ENCODE data around the gene SLC12A9.
A peak's percentile ranks its signal among the peaks of the same experiment; 100 is the strongest.

The SLC12A9 gene

DNA sequence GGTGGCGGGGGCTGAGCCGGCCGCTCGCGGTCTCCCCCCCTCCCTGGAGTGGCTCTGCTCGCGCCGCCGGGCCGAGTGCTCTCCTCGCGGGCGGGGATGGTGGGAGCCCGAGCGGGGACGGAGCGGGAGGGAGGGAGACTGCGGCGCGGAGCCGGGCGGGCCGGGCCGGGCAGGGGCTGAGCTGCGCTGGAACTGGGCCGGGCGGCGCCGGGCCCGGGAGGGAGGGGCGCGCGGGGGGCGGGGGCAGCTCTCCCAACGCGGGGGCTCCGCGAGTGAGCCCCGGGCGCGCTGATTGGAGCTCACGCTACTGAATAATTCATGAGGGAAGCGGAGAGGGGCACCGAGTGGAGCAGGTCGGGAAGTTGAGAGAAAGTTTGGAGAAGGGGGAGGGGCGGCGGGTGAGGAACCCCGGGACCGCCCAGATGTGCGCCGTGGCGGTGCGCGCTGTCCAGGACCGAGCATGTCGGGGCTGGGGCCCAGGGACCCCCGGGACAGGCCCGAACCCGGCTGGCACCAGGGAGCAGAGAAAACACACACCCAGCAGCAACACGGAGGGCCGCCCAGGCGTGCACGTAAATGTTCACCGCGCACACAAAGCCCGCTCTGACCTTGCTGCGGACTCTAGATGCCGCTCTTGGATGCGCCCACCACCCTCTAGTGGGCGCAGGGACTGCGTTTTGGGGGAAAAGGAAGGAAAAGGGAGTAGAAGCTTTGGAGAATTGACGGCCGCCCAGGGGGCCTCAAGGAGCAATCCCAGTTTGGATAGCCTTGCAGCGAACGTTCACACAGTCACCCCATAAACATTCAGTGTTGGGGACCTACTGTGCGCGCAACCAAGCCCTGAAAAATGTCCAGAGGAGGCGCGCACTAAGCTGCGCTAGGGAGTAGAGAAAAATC, 24.9 kb upstream of the SLC12A9 start, which contains the start of gene EPHB4:
Gene EPHB4, minus strand, starts transcription at position 194 of the 897 bp plus-strand sequence. CDS start 493 bp downstream, outside the sequence.
- Histone ChIP-seq H3K27ac (replicated peaks) (no peak within 1 kb of the TSS), H3K27me3 (ENCODE audit: insufficient read depth, poor library complexity, severe bottlenecking) (peaks cover 51% of the 10 kb centered on the region), H3K4me3 (replicated peaks; ENCODE audit: insufficient read depth, low read length) (peak within 1 kb of the TSS; percentile 32)
- TF ChIP-seq GABPA (IDR thresholded peaks at IDR 0.05; ENCODE audit: low read depth) = no peak
- TF ChIP-seq, protein P1, sequence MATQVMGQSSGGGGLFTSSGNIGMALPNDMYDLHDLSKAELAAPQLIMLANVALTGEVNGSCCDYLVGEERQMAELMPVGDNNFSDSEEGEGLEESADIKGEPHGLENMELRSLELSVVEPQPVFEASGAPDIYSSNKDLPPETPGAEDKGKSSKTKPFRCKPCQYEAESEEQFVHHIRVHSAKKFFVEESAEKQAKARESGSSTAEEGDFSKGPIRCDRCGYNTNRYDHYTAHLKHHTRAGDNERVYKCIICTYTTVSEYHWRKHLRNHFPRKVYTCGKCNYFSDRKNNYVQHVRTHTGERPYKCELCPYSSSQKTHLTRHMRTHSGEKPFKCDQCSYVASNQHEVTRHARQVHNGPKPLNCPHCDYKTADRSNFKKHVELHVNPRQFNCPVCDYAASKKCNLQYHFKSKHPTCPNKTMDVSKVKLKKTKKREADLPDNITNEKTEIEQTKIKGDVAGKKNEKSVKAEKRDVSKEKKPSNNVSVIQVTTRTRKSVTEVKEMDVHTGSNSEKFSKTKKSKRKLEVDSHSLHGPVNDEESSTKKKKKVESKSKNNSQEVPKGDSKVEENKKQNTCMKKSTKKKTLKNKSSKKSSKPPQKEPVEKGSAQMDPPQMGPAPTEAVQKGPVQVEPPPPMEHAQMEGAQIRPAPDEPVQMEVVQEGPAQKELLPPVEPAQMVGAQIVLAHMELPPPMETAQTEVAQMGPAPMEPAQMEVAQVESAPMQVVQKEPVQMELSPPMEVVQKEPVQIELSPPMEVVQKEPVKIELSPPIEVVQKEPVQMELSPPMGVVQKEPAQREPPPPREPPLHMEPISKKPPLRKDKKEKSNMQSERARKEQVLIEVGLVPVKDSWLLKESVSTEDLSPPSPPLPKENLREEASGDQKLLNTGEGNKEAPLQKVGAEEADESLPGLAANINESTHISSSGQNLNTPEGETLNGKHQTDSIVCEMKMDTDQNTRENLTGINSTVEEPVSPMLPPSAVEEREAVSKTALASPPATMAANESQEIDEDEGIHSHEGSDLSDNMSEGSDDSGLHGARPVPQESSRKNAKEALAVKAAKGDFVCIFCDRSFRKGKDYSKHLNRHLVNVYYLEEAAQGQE (IDR thresholded peaks at IDR 0.05; ENCODE audit: insufficient replicate concordance, low read depth) = no peak
- TF ChIP-seq SPI1 (IDR thresholded peaks at IDR 0.05; ENCODE audit: borderline replicate concordance, low read depth) = no peak
- TF ChIP-seq, protein P2, sequence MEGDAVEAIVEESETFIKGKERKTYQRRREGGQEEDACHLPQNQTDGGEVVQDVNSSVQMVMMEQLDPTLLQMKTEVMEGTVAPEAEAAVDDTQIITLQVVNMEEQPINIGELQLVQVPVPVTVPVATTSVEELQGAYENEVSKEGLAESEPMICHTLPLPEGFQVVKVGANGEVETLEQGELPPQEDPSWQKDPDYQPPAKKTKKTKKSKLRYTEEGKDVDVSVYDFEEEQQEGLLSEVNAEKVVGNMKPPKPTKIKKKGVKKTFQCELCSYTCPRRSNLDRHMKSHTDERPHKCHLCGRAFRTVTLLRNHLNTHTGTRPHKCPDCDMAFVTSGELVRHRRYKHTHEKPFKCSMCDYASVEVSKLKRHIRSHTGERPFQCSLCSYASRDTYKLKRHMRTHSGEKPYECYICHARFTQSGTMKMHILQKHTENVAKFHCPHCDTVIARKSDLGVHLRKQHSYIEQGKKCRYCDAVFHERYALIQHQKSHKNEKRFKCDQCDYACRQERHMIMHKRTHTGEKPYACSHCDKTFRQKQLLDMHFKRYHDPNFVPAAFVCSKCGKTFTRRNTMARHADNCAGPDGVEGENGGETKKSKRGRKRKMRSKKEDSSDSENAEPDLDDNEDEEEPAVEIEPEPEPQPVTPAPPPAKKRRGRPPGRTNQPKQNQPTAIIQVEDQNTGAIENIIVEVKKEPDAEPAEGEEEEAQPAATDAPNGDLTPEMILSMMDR (IDR thresholded peaks at IDR 0.05; ENCODE audit: insufficient read depth, low read length) = no peak
- TF ChIP-seq POLR2AphosphoS5 (IDR thresholded peaks at IDR 0.05; ENCODE audit: low read depth) = no peak
- DNase-seq (ENCODE audit: low read depth in 1 of 2, low spot score in 1 of 2) = peak in 1 of 2 experiments; percentile 54

DNA sequence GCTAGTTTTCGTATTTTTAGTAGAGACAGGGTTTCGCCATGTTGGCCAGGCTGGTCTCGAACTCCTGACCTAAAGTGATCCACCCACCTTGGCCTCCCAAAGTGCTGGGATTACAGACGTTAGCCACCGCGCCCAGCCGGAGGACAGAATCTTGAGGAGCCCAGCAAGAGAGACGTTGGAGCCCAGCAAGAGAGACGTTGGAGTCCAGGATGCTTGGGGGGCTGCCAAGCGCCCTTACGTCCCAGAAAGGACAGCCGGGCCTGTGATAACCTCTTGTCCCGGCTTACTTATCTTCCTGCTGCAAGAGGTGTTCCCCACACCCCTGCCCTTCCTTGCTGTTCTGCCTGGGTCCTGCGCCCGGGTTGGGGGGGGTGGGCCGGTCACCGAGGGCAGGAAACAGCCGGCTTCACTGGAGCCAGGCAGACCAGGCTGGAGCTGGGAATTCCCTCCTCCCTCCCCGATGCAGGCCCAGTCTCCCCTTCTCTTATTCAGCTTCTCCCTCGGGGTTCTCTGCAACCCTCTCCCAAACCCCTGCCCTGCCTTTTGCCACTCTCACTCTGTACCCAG, 23.3 kb upstream of the SLC12A9 start:
- H3K4me3 ChIP-seq (replicated peaks; ENCODE audit: insufficient read depth, low read length) = no peak overlapping the region
- peaks cover 46% of the 10 kb centered on the region for H3K27me3 ChIP-seq (ENCODE audit: insufficient read depth, poor library complexity, severe bottlenecking)
- TF ChIP-seq POLR2AphosphoS5 (IDR thresholded peaks at IDR 0.05; ENCODE audit: low read depth) = no peak
- no peak for TF ChIP-seq SPI1 (IDR thresholded peaks at IDR 0.05; ENCODE audit: borderline replicate concordance, low read depth)
- no peak overlapping the region for H3K27ac ChIP-seq (replicated peaks)
- DNase-seq (ENCODE audit: low read depth in 1 of 2, low spot score in 1 of 2) = no peak

DNA sequence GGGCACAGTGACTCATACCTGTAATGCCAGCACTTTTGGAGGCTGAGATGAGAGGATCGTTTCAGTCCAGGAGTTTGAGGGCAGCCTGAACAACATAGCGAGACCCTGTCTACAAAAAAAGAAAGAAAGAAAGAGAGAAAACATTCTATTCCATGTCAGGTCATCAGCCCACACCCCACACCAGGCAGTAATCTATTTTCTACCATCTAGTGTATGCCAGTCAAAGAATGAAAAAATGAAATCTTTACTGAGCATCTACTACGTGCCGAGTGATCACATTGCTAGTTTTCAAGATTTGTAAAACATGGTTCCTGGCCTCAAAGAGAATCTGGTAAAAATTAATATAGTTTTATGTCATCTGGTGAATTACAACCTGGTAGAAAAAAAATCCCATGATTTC, 22.1 kb upstream of the SLC12A9 start:
- Histone ChIP-seq H3K4me3 (replicated peaks; ENCODE audit: insufficient read depth, low read length) (no peak overlapping the region), H3K27ac (replicated peaks) (no peak overlapping the region), H3K27me3 (ENCODE audit: insufficient read depth, poor library complexity, severe bottlenecking) (peaks cover 41% of the 10 kb centered on the region)
- TF ChIP-seq SPI1 (IDR thresholded peaks at IDR 0.05; ENCODE audit: borderline replicate concordance, low read depth) (no peak), POLR2AphosphoS5 (IDR thresholded peaks at IDR 0.05; ENCODE audit: low read depth) (no peak), GABPA (IDR thresholded peaks at IDR 0.05; ENCODE audit: low read depth) (no peak)
- TF ChIP-seq, protein P2 (IDR thresholded peaks at IDR 0.05; ENCODE audit: insufficient read depth, low read length) = no peak
- TF ChIP-seq, protein P1 (IDR thresholded peaks at IDR 0.05; ENCODE audit: insufficient replicate concordance, low read depth) = no peak
- DNase-seq (ENCODE audit: low read depth in 1 of 2, low spot score in 1 of 2) = no peak

DNA sequence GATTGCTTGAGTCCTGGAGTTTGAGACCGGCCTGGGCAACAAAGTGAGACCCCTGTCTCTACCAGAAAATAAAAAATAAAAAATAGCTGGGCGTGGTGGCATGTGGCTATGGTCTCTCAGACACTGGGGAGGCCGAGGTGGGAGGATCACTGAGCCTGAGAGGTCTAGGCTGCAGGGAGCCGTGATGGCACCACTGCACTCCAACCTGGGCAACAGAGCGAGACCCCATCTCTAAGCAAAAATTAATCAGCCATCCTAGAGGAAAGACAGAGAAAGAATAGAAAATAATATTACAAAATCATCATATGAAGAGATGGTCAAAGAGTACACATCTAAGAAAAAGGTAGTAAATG, 20.3 kb upstream of the SLC12A9 start:
- Histone ChIP-seq H3K27me3 (ENCODE audit: insufficient read depth, poor library complexity, severe bottlenecking) (peaks cover 26% of the 10 kb centered on the region), H3K4me3 (replicated peaks; ENCODE audit: insufficient read depth, low read length) (no peak overlapping the region)

More for the DNA sequence above, 20.3 kb upstream of the SLC12A9 start:
- DNase-seq (ENCODE audit: low read depth in 1 of 2, low spot score in 1 of 2) = no peak
- TF ChIP-seq GABPA (IDR thresholded peaks at IDR 0.05; ENCODE audit: low read depth) = no peak
- no peak for TF ChIP-seq SPI1 (IDR thresholded peaks at IDR 0.05; ENCODE audit: borderline replicate concordance, low read depth)
- TF ChIP-seq, protein P1 (IDR thresholded peaks at IDR 0.05; ENCODE audit: insufficient replicate concordance, low read depth) = no peak
- TF ChIP-seq, protein P2 (IDR thresholded peaks at IDR 0.05; ENCODE audit: insufficient read depth, low read length) = no peak
- no peak for TF ChIP-seq POLR2AphosphoS5 (IDR thresholded peaks at IDR 0.05; ENCODE audit: low read depth)
- no peak overlapping the region for H3K27ac ChIP-seq (replicated peaks)

All from HL-60 (cell line).